Measurements from ENCODE around the gene ASIC4. TPM values are rescaled to one million over a fixed set of nuclear protein-coding genes. Genes with fewer than 3 reads are reported as not detected.

ASIC4 gene
- total RNA-seq, 6 experiments from 2014 or later: 0.05 to 0.19 (median 0.07) TPM; not detected in 3

DNA sequence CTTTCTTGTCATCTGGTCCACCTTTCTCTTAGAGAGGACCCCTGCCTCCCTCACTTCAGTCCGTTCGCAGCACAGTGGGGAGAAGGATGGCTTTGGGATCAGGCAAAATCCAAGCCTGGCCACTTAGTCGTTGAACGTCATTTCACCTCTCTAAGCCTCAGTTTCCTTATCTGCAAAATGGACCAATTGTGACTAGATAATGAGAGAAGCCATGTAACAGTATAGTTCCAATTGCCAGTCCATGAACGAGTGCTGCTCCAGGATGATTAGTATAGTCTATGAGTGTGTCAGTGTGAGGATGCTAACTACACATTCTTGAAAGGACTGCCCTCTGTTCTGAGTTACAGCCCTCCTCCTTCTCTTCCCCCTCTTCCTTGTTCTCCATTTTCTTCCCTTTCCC, 58.9 kb downstream of the ASIC4 start:
- TF ChIP-seq, protein P1, sequence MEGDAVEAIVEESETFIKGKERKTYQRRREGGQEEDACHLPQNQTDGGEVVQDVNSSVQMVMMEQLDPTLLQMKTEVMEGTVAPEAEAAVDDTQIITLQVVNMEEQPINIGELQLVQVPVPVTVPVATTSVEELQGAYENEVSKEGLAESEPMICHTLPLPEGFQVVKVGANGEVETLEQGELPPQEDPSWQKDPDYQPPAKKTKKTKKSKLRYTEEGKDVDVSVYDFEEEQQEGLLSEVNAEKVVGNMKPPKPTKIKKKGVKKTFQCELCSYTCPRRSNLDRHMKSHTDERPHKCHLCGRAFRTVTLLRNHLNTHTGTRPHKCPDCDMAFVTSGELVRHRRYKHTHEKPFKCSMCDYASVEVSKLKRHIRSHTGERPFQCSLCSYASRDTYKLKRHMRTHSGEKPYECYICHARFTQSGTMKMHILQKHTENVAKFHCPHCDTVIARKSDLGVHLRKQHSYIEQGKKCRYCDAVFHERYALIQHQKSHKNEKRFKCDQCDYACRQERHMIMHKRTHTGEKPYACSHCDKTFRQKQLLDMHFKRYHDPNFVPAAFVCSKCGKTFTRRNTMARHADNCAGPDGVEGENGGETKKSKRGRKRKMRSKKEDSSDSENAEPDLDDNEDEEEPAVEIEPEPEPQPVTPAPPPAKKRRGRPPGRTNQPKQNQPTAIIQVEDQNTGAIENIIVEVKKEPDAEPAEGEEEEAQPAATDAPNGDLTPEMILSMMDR (IDR thresholded peaks at IDR 0.05): no peak
- H3K4me1 Mint-ChIP-seq (ENCODE audit: low read depth): peaks cover 27% of the 10 kb centered on the region
- no peak for DNase-seq
- H3K4me3 Mint-ChIP-seq: no peak overlapping the region
- peaks cover 9% of the 10 kb centered on the region for H3K36me3 Mint-ChIP-seq (ENCODE audit: low read depth)
- no peaks in the 10 kb centered on the region for H3K9me3 Mint-ChIP-seq
- peaks cover 18% of the 10 kb centered on the region for H3K27me3 Mint-ChIP-seq (ENCODE audit: insufficient read depth)
- H3K27ac Mint-ChIP-seq: no peak overlapping the region

DNA sequence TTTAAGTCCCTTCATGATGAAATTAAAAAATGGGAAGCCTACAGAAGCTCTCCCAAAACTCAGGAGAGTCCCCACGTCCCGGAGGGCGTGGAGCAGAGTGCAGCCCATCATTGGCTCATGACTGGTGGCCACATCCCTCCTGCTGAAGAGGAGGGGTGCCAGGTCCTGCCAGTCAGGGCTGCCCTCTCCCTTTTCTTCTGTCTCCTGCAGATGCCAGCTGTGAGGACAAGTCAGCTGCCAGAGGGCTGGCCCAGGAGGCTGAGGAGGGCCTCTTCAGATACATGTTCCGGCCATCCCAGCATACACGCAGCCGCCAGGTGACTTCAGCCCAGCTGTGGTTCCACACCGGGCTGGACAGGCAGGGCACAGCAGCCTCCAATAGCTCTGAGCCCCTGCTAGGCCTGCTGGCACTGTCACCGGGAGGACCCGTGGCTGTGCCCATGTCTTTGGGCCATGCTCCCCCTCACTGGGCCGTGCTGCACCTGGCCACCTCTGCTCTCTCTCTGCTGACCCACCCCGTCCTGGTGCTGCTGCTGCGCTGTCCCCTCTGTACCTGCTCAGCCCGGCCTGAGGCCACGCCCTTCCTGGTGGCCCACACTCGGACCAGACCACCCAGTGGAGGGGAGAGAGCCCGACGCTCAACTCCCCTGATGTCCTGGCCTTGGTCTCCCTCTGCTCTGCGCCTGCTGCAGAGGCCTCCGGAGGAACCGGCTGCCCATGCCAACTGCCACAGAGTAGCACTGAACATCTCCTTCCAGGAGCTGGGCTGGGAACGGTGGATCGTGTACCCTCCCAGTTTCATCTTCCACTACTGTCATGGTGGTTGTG, 60.4 kb downstream of the ASIC4 start:
- Mint-ChIP-seq H3K27me3 (ENCODE audit: insufficient read depth) (peaks cover 26% of the 10 kb centered on the region), H3K27ac (no peak overlapping the region), H3K4me3 (no peak overlapping the region; the same call in 1 of the 2 replicates), H3K9me3 (no peaks in the 10 kb centered on the region), H3K36me3 (ENCODE audit: low read depth) (peaks cover 4% of the 10 kb centered on the region), H3K4me1 (ENCODE audit: low read depth) (peaks cover 27% of the 10 kb centered on the region)
- TF ChIP-seq, protein P1 (IDR thresholded peaks at IDR 0.05): no peak
- DNase-seq: no peak

DNA sequence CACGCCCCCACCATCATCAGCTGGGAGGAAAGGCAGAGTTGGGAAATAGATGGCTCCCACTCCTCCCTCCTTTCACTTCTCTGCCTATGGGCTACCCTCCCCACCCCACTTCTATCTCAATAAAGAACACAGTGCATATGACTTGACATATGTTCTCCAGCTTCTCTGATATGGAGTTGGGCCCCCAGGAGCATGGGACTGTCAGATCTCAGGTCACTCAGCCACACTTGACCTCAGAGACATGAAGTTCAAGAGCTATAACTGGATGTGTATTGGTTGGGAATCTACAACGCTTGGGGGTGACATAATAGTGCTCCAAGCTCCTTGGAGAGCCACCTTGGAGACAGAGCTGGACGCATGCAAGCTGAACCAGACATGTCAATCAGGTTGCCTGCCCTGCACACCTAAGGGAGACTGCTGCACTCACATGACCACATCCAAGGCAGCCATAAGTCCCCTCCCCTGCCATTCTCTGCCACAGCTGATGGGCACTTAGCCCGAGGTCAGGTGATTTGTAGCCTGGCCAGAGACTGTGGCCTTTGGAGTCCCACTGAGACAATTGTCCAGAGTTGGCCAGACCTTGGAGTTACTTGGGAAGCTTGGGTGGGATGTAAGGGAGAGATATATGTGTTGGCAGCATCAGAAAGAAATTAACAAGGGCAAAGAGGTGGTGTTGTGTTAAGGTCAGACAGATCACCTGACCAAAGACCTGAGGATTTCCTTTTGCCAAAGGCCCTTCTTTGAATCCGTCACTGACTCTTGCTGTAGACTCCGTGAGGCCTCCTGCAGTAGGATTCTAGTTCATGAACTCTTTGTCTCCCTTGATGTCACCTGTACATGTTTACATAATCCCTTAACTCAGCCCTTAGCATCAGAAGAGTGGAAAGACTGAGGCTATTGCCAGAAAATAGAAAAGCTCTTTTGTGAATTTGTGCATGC, 61.6 kb downstream of the ASIC4 start:
- Mint-ChIP-seq H3K36me3 (ENCODE audit: low read depth) (no peaks in the 10 kb centered on the region), H3K27me3 (ENCODE audit: insufficient read depth) (peaks cover 26% of the 10 kb centered on the region), H3K27ac (no peak overlapping the region), H3K4me1 (ENCODE audit: low read depth) (peaks cover 24% of the 10 kb centered on the region), H3K9me3 (no peaks in the 10 kb centered on the region), H3K4me3 (no peak overlapping the region)
- TF ChIP-seq, protein P1 (IDR thresholded peaks at IDR 0.05): no peak
- DNase-seq: no peak

DNA sequence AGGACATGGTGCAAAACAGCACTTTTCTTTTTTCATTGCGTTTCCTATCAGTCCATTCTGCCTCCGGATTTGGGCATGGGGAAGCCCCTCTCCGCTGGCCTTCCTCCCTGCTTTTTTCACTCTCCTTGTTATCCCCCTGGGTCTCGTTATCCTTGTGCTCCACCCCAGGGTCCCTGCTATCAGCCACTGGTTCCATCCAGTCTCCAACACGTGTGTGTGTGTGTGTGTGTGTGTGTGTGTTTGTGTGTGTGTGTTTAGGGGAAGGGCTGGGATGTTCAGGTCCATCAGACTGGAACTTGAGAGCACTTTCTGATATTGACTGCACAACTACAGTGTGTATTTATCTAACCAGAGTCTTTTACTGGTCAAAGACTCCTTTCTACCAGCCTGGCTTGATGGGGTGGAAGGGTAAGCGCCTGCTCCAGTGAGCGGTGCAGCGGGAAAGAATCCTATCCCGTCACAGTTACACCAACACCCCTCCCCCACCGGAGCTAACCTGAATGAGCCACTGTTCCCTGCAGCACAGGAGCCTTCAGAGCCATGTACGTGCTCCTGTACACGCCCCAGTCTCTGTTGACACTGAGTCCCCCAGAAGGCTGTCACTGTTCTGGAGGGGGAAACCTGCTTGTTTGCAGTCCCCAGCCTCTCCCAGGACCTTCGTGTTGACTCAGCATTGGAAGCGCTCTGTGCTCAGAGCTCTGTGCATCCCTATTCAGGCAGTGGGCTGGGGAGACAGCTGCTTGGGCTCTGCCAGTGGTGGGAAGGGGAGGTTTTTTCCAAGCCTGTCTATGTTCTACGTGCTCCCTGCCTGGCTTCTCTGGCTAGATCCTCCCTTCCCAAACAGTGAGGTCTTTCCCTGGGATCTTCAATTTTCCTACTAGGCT, 62.5 kb downstream of the ASIC4 start:
- no peak for DNase-seq
- no peak overlapping the region for H3K27ac Mint-ChIP-seq
- TF ChIP-seq, protein P1 (IDR thresholded peaks at IDR 0.05): no peak

More for the DNA sequence above, 62.5 kb downstream of the ASIC4 start:
- Mint-ChIP-seq H3K4me1 (ENCODE audit: low read depth) (peaks cover 21% of the 10 kb centered on the region), H3K4me3 (no peak overlapping the region; the same call in 1 of the 2 replicates), H3K36me3 (ENCODE audit: low read depth) (no peaks in the 10 kb centered on the region), H3K9me3 (no peaks in the 10 kb centered on the region), H3K27me3 (ENCODE audit: insufficient read depth) (peaks cover 25% of the 10 kb centered on the region)

Data from HFFc6 (cell line).